Mammary epithelial cell (primary cell): ENCODE data around the gene CYSRT1.

Experiments used
- EZH2 ChIP-seq: IDR thresholded peaks from 2 replicates; pipeline ENCODE4 v1.6.1; 2012; ENCODE audit warnings: low read length, inconsistent platforms, borderline replicate concordance
- TF ChIP-seq, protein P1 (sequence below), 2 donors: IDR thresholded peaks in 1 of 2; conservative IDR thresholded peaks in 1 of 2; 2 replicates each; pipeline ENCODE4 v1.5.1; 2011 to 2012; ENCODE audit warnings: inconsistent platforms in 2 of 2, low read length in 2 of 2, mild to moderate bottlenecking in 2 of 2, control low read depth in 1 of 2, low read depth in 1 of 2; ENCODE audit not compliant: insufficient read depth in 1 of 2; ENCODE audit errors: extremely low read depth in 1 of 2

DNA sequence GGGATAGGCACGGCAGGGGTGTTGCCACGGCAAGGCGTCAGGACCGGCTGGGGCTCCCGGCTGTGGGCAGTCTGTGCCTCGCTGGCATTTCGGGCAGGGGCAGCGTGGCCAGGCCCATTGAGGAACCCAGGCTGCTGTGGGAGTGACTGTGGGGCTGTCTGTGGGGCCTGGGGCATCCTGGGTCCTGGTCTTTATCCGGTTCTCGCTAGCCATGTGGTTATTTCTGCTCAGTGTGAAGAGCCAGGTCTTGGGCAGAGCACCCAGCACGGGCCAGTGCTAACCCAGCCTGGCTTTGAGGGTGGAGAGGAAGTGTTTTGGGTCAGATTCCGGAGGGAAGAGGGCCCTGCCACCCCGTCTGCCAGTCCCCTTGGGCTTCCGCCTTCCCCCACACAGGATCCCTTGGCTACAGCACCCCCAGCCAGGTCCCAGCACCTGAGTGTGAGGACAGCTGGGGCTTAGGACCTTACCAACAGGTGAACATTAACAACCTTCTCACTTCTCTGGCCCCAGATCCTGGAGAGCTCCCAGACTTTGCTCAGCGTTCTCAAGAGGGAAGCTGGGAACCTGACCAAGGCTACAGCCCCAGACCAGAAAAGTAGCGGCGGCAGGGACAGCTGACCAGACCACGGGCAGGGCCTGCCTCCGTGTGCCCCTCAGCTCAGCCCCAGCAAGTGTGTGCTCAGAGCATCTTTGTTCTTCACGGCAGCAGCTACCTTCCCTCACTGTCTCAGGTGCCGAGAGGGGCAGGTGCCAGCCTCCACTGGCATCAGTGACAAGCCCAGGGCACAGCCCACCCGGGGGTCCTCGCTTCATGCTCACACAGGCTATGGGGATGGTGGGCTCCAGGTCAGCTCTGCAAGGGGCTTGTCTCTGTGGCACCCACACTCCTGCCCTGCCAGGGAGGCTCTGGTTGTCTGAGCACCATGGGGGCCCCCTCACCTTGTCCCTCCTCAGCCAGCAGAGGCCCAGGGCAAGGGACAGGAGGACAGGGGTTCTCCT is 35.4 kb upstream of the CYSRT1 start:
- TF ChIP-seq EZH2 = no peak
- TF ChIP-seq, protein P1, sequence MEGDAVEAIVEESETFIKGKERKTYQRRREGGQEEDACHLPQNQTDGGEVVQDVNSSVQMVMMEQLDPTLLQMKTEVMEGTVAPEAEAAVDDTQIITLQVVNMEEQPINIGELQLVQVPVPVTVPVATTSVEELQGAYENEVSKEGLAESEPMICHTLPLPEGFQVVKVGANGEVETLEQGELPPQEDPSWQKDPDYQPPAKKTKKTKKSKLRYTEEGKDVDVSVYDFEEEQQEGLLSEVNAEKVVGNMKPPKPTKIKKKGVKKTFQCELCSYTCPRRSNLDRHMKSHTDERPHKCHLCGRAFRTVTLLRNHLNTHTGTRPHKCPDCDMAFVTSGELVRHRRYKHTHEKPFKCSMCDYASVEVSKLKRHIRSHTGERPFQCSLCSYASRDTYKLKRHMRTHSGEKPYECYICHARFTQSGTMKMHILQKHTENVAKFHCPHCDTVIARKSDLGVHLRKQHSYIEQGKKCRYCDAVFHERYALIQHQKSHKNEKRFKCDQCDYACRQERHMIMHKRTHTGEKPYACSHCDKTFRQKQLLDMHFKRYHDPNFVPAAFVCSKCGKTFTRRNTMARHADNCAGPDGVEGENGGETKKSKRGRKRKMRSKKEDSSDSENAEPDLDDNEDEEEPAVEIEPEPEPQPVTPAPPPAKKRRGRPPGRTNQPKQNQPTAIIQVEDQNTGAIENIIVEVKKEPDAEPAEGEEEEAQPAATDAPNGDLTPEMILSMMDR (conservative IDR thresholded peaks at IDR 0.05 in 1 of 2, IDR thresholded peaks at IDR 0.05 in 1 of 2; ENCODE audit: extremely low read depth in 1 of 2, insufficient read depth in 1 of 2, low read depth in 1 of 2, low read length in 2 of 2) = no peak
